Breast epithelium (tissue), 4 donors: ENCODE measurements around the gene PSMD1. TPM values are rescaled to one million over a fixed set of nuclear protein-coding genes. Genes with fewer than 3 reads are reported as not detected.
"Not testable (repeated sequence)": the region's sequence is repeated elsewhere in the genome, so short reads cannot be mapped to it uniquely, and the experiment has no call there.

Source experiments
- DNase-seq, 2 donors: peaks; one replicate each; pipeline ENCODE4 v3.0.0-alpha.2; 2019; ENCODE audit warnings: low spot score in 2 of 2
- H3K27ac ChIP-seq, 2 donors: fragments of 200-600 bp; sonication (generic) in 1 of 2; one replicate each; pipeline ENCODE4 v1.5.1; 2016 to 2019; ENCODE audit warnings: mild to moderate bottlenecking in 1 of 2
- H3K27me3 ChIP-seq, 2 donors: fragments of 200-600 bp; sonication (generic) in 1 of 2; one replicate each; pipeline versions ENCODE4 v1.5.1 to v1.6.0; 2017 to 2019; ENCODE audit warnings: control low read depth in 1 of 2, mild to moderate bottlenecking in 1 of 2
- H3K36me3 ChIP-seq: fragments of 200-600 bp; one replicate; pipeline ENCODE4 v1.5.1; 2019
- H3K4me1 ChIP-seq, 2 donors: fragments of 200-600 bp; sonication (generic); one replicate each; pipeline ENCODE4 v1.5.1; 2016 to 2019; ENCODE audit warnings: control low read depth in 1 of 2
- H3K4me3 ChIP-seq, 3 donors: fragments of 200-600 bp; sonication (generic); 1 replicate in 2 of 3; 2 replicates in 1 of 3; pipeline ENCODE4 v1.5.1; 2016 to 2019; ENCODE audit warnings: mild to moderate bottlenecking in 3 of 3, moderate library complexity in 2 of 3
- H3K9me3 ChIP-seq, 2 donors: fragments of 200-600 bp; sonication (generic) in 1 of 2; one replicate each; pipeline ENCODE4 v1.5.1; 2016 to 2019; ENCODE audit warnings: control low read depth in 1 of 2
- POLR2A ChIP-seq: fragments of 450-650 bp; IDR thresholded peaks from one replicate; pipeline ENCODE4 v1.6.1; 2016; ENCODE audit warnings: antibody characterized with exemption, mild to moderate bottlenecking, moderate library complexity
- POLR2AphosphoS5 ChIP-seq, 3 donors: sonication (generic); formaldehyde crosslinking; IDR thresholded peaks; one replicate each; pipeline ENCODE4 v1.6.1; 2017; ENCODE audit warnings: antibody characterized with exemption in 3 of 3
- intact Hi-C: fragments of 100-400 bp; cut with DNase I; formaldehyde crosslinking; loops from one replicate; pipeline ENCODE4 v1.15.1; 2023; ENCODE audit warnings: low total_unique reads
- total RNA-seq, 3 donors: library from RNA; depleted of rRNA; stranded (reverse); fragments of >200 nt; gene quantifications; one replicate each; pipeline ENCODE4 v1.1.0, GENCODE V29; 2016
- TF ChIP-seq, protein P1 (sequence below), 3 donors: fragments of 450-650 bp; IDR thresholded peaks; one replicate each; pipeline ENCODE4 v1.5.1; 2016 to 2017; ENCODE audit warnings: antibody characterized with exemption in 3 of 3, mild to moderate bottlenecking in 3 of 3, moderate library complexity in 3 of 3

Gene PSMD1
- total RNA-seq, 3 donors from 2014 or later = 63.8 to 73.0 (median 69.2) TPM

GRCh38 chr2:231015926-231016325 lies 40.7 kb upstream of the PSMD1 start:
- DNase-seq = no peak
- H3K27ac ChIP-seq = no peak overlapping the region
- no peak overlapping the region for H3K4me3 ChIP-seq
- H3K9me3 ChIP-seq = no peaks in the 10 kb centered on the region
- H3K27me3 ChIP-seq = no peaks in the 10 kb centered on the region
- intact Hi-C loops = no loop called here
- H3K4me1 ChIP-seq = no peaks in the 10 kb centered on the region
- no peaks in the 10 kb centered on the region for H3K36me3 ChIP-seq
- TF ChIP-seq POLR2A (no peak), POLR2AphosphoS5 (IDR thresholded peaks at IDR 0.05) (no peak)
- TF ChIP-seq, protein P1, sequence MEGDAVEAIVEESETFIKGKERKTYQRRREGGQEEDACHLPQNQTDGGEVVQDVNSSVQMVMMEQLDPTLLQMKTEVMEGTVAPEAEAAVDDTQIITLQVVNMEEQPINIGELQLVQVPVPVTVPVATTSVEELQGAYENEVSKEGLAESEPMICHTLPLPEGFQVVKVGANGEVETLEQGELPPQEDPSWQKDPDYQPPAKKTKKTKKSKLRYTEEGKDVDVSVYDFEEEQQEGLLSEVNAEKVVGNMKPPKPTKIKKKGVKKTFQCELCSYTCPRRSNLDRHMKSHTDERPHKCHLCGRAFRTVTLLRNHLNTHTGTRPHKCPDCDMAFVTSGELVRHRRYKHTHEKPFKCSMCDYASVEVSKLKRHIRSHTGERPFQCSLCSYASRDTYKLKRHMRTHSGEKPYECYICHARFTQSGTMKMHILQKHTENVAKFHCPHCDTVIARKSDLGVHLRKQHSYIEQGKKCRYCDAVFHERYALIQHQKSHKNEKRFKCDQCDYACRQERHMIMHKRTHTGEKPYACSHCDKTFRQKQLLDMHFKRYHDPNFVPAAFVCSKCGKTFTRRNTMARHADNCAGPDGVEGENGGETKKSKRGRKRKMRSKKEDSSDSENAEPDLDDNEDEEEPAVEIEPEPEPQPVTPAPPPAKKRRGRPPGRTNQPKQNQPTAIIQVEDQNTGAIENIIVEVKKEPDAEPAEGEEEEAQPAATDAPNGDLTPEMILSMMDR (IDR thresholded peaks at IDR 0.05) = no peak

GRCh38 chr2:231016566-231017230 lies 40.0 kb upstream of the PSMD1 start:
- no peaks in the 10 kb centered on the region for H3K4me1 ChIP-seq
- intact Hi-C loops = no loop called here

GRCh38 chr2:231017231-231017598 lies 39.5 kb upstream of the PSMD1 start:
- TF ChIP-seq POLR2A (no peak), POLR2AphosphoS5 (IDR thresholded peaks at IDR 0.05) (no peak)
- TF ChIP-seq, protein P1 (IDR thresholded peaks at IDR 0.05) = no peak
- no peaks in the 10 kb centered on the region for H3K36me3 ChIP-seq
- H3K27me3 ChIP-seq = no peaks in the 10 kb centered on the region
- no peak overlapping the region for H3K4me3 ChIP-seq
- no peak overlapping the region for H3K27ac ChIP-seq
- no peaks in the 10 kb centered on the region for H3K9me3 ChIP-seq
- H3K4me1 ChIP-seq = no peaks in the 10 kb centered on the region
- DNase-seq = no peak
- intact Hi-C loops = no loop called here

More at GRCh38 chr2:231016566-231017230, 40.0 kb upstream of the PSMD1 start:
- Histone ChIP-seq H3K27me3 (no peaks in the 10 kb centered on the region), H3K36me3 (no peaks in the 10 kb centered on the region), H3K27ac (no peak overlapping the region), H3K9me3 (no peaks in the 10 kb centered on the region), H3K4me3 (no peak overlapping the region)
- no peak for DNase-seq
- TF ChIP-seq, protein P1 (IDR thresholded peaks at IDR 0.05) = no peak
- TF ChIP-seq POLR2AphosphoS5 (IDR thresholded peaks at IDR 0.05) (no peak), POLR2A (no peak)

- intact Hi-C loops = no loop called here
- Histone ChIP-seq H3K4me1 (no peaks in the 10 kb centered on the region), H3K9me3 (no peaks in the 10 kb centered on the region), H3K4me3 (no peak overlapping the region), H3K27me3 (no peaks in the 10 kb centered on the region), H3K27ac (no peak overlapping the region), H3K36me3 (no peaks in the 10 kb centered on the region)
- TF ChIP-seq, protein P1 (IDR thresholded peaks at IDR 0.05) = no peak
- TF ChIP-seq POLR2A = no peak
- TF ChIP-seq POLR2AphosphoS5 (IDR thresholded peaks at IDR 0.05) = no peak
- no peak for DNase-seq
Observed at GRCh38 chr2:231018184-231018583, 38.5 kb upstream of the PSMD1 start.

GRCh38 chr2:231025059-231025458 lies 31.6 kb upstream of the PSMD1 start:
- H3K9me3 ChIP-seq, DNase-seq, H3K27me3 ChIP-seq, H3K27ac ChIP-seq, H3K36me3 ChIP-seq, H3K4me1 ChIP-seq, H3K4me3 ChIP-seq, intact Hi-C loops: not testable (repeated sequence)
